ENCODE data around the gene WRAP73. TPM values are rescaled to one million over a fixed set of nuclear protein-coding genes. Genes with fewer than 3 reads are reported as not detected.

Gene WRAP73
- total and polyA plus RNA-seq, 5 donors: 8.7 to 13.9 (median 12.5) TPM

- peak; percentile 4 to 32 (median 19) for DNase-seq
- Histone ChIP-seq H3K4me1 (ENCODE audit: control insufficient read depth, insufficient read depth, low read length) (no peaks in the 10 kb centered on the region), H3K27ac (ENCODE audit: low read length) (no peak overlapping the region), H3K9me3 (ENCODE audit: control insufficient read depth, low read length) (no peaks in the 10 kb centered on the region), H3K4me3 (ENCODE audit: low read length) (no peak overlapping the region), H3K27me3 (ENCODE audit: control insufficient read depth, insufficient read depth) (no peaks in the 10 kb centered on the region)
- ATAC-seq: no peak
- 87% methylated on average over 19 of the region's 19 CpGs for WGBS
- intact Hi-C loops (cut with DNase I): no loop called here
Observed at GRCh38 chr1:3681231-3681897, 31.5 kb upstream of the WRAP73 start.

DNA sequence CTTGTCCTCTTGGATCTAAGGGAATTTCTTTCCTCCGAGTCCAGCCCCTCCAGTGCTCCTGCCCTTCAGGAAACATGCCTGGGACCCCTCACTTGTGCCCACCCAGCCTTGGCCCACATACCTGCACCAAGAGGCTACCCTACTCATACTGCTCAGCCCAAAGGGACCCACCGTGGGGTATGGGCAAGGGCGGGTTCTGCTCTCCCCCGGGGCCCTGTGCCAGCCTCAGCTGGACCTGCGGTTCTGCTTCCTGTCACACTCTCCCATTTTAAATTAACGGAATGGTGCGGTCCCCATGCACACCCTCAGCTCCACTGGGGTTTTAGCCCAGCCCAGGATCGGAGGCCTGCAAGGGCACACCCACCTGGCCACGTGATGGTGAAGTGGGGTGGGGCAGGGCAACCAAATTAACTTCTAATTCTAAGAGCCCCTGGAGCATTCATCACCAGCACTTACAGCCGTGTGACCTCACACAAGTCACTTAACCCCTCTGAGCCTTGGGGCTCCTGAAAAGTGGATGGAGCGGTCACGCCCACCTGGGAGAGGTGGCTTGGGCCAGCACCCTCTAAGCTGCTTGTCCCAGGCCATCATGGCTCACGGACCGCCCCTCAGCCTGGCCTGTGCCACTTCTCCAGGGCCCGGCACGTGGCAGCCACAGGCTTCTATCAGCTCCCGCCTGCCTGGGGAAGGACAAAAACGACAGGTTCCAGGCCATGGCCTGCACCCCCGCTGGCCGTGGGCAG, 30.8 kb upstream of the WRAP73 start:
- DNase-seq (peak; percentile 6 to 46 (median 44)), ATAC-seq (no peak)
- no peak overlapping the region for H3K4me3 ChIP-seq (ENCODE audit: low read length)
- H3K4me1 ChIP-seq (ENCODE audit: control insufficient read depth, insufficient read depth, low read length): no peaks in the 10 kb centered on the region
- H3K27me3 ChIP-seq (ENCODE audit: control insufficient read depth, insufficient read depth): no peaks in the 10 kb centered on the region
- H3K27ac ChIP-seq (ENCODE audit: low read length): no peak overlapping the region
- 73% methylated on average over 20 of the region's 20 CpGs for WGBS
- H3K9me3 ChIP-seq (ENCODE audit: control insufficient read depth, low read length): no peaks in the 10 kb centered on the region
- intact Hi-C loops (cut with DNase I): no loop called here

DNA sequence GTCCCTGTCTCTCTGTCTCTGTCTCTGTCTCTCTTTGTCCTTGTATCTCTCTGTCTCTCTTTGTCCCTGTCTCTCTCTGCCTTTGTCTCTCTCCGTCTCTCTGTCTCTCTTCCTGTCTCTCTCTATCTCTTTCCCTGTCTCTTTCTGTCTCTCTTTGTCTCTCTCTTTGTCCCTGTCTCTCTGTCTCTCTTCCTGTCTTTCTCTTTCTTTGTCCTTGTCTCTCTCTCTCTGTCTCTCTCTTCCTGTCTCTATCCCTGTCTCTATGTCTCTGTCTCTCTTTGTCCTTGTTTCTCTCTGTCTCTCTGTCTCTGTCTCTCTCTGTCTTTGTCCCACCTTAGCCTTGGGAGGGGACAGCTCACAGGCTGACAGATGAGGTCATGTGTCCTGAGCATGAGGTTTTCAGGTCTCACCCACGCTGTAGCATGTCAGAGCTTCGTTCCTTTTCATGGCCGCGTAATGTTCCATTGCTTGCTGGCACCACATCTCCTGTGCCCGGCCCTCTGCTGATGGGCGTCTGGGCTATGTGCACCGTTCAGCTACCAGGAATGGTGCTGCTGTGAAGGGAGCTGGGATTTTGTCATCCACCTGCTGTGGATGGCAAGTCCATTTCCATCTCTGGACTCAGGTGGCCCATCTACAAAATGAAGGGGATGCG, 30.0 kb upstream of the WRAP73 start:
- intact Hi-C loops (cut with DNase I): no loop called here
- WGBS: 93% methylated on average over 9 of the region's 9 CpGs
- Histone ChIP-seq H3K9me3 (ENCODE audit: control insufficient read depth, low read length) (no peaks in the 10 kb centered on the region), H3K27ac (ENCODE audit: low read length) (no peak overlapping the region), H3K27me3 (ENCODE audit: control insufficient read depth, insufficient read depth) (no peaks in the 10 kb centered on the region), H3K4me1 (ENCODE audit: control insufficient read depth, insufficient read depth, low read length) (no peaks in the 10 kb centered on the region), H3K4me3 (ENCODE audit: low read length) (no peak overlapping the region)
- DNase-seq (peak in 2 of 3 donors; percentile 3), ATAC-seq (no peak)

DNA sequence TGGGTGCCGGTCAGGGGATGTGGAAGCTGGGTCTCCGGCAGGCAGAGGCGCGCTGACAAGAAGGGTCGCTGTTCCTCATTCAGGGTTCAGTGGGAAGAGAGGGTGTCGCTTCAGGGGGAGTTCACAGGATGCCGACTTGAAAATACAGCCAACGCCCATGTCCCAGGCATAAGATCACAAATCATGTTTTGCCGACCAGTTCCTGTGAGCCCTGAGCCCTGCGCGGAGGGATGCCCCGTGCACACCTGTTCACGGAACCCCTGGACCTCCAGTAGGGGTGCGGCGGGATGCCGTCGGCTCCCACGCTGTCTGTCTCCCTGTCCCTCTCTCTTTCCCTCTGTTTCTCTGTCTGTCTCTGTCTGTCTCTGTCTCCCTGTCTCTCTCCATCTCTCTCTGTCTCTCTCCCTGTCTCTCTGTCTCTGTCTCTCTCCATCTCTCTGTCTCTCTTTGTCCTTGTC, 29.2 kb upstream of the WRAP73 start:
- no peaks in the 10 kb centered on the region for H3K27me3 ChIP-seq (ENCODE audit: control insufficient read depth, insufficient read depth)
- intact Hi-C loops (cut with DNase I): no loop called here
- no peak overlapping the region for H3K27ac ChIP-seq (ENCODE audit: low read length)
- no peak overlapping the region for H3K4me3 ChIP-seq (ENCODE audit: low read length)
- no peaks in the 10 kb centered on the region for H3K4me1 ChIP-seq (ENCODE audit: control insufficient read depth, insufficient read depth, low read length)
- ATAC-seq (no peak), DNase-seq (peak; percentile 11 to 54 (median 35))
- WGBS: 58% methylated on average over 18 of the region's 18 CpGs
- no peaks in the 10 kb centered on the region for H3K9me3 ChIP-seq (ENCODE audit: control insufficient read depth, low read length)

GRCh38 chr1:3678361-3679097, 28.6 kb upstream of the WRAP73 start:
- DNase-seq (peak; percentile 9 to 52 (median 47)), ATAC-seq (no peak)
- no peaks in the 10 kb centered on the region for H3K4me1 ChIP-seq (ENCODE audit: control insufficient read depth, insufficient read depth, low read length)
- H3K4me3 ChIP-seq (ENCODE audit: low read length): no peak overlapping the region
- intact Hi-C loops (cut with DNase I): no loop called here
- 65% methylated on average over 21 of the region's 21 CpGs for WGBS
- no peaks in the 10 kb centered on the region for H3K9me3 ChIP-seq (ENCODE audit: control insufficient read depth, low read length)
- no peak overlapping the region for H3K27ac ChIP-seq (ENCODE audit: low read length)
- no peaks in the 10 kb centered on the region for H3K27me3 ChIP-seq (ENCODE audit: control insufficient read depth, insufficient read depth)

DNA sequence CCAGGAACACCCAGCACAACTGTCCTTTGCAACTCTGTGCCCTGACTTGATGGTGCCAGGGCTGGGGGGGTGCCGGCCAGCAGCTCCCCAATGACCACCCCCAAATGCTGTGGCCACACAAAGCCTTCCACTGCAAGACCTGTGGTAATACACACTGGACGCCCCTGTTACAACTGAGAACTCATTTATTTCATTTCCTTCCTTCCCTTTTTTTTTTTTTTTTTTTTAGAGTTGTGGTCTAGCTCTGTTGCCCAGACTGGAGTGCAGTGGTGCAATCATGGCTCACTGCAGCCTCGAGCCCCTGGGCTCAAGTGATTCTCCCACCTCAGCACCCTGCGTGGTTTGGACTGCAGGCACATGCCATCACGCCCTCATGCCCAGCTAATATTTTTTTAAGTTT, 27.6 kb upstream of the WRAP73 start:
- H3K27ac ChIP-seq (ENCODE audit: low read length): no peak overlapping the region
- DNase-seq: peak in 2 of 3 donors; percentile 10 to 42
- no peak overlapping the region for H3K4me3 ChIP-seq (ENCODE audit: low read length)
- 63% methylated on average over 5 of the region's 5 CpGs for WGBS
- H3K9me3 ChIP-seq (ENCODE audit: control insufficient read depth, low read length): no peaks in the 10 kb centered on the region
- no peaks in the 10 kb centered on the region for H3K4me1 ChIP-seq (ENCODE audit: control insufficient read depth, insufficient read depth, low read length)
- intact Hi-C loops (cut with DNase I): no loop called here
- no peak for ATAC-seq
- no peaks in the 10 kb centered on the region for H3K27me3 ChIP-seq (ENCODE audit: control insufficient read depth, insufficient read depth)

GRCh38 chr1:3676581-3677470, 26.9 kb upstream of the WRAP73 start:
- Histone ChIP-seq H3K4me3 (ENCODE audit: low read length) (no peak overlapping the region), H3K27ac (ENCODE audit: low read length) (no peak overlapping the region), H3K9me3 (ENCODE audit: control insufficient read depth, low read length) (no peaks in the 10 kb centered on the region), H3K27me3 (ENCODE audit: control insufficient read depth, insufficient read depth) (no peaks in the 10 kb centered on the region), H3K4me1 (ENCODE audit: control insufficient read depth, insufficient read depth, low read length) (no peaks in the 10 kb centered on the region)
- ATAC-seq: no peak
- 79% methylated on average over 22 of the region's 22 CpGs for WGBS
- DNase-seq: peak; percentile 5 to 42 (median 40)
- intact Hi-C loops (cut with DNase I): no loop called here

GRCh38 chr1:3675436-3675835, 25.5 kb upstream of the WRAP73 start:
- Histone ChIP-seq H3K4me1 (ENCODE audit: control insufficient read depth, insufficient read depth, low read length) (no peaks in the 10 kb centered on the region), H3K27me3 (ENCODE audit: control insufficient read depth, insufficient read depth) (no peaks in the 10 kb centered on the region), H3K27ac (ENCODE audit: low read length) (no peak overlapping the region), H3K4me3 (ENCODE audit: low read length) (no peak overlapping the region), H3K9me3 (ENCODE audit: control insufficient read depth, low read length) (no peaks in the 10 kb centered on the region)
- ATAC-seq (no peak), DNase-seq (peak in 2 of 3 donors; percentile 22 to 38)
- WGBS: 84% methylated on average over 11 of the region's 11 CpGs
- intact Hi-C loops (cut with DNase I): no loop called here

GRCh38 chr1:3674100-3675094, 24.5 kb upstream of the WRAP73 start:
- Histone ChIP-seq H3K4me3 (ENCODE audit: low read length) (no peak overlapping the region), H3K27ac (ENCODE audit: low read length) (no peak overlapping the region), H3K27me3 (ENCODE audit: control insufficient read depth, insufficient read depth) (no peaks in the 10 kb centered on the region), H3K9me3 (ENCODE audit: control insufficient read depth, low read length) (no peaks in the 10 kb centered on the region), H3K4me1 (ENCODE audit: control insufficient read depth, insufficient read depth, low read length) (no peaks in the 10 kb centered on the region)
- ATAC-seq (peak in 1 of 2 donors; percentile 22), DNase-seq (peak; percentile 13 to 63 (median 27))
- intact Hi-C loops (cut with DNase I): no loop called here
- WGBS: 55% methylated on average over 30 of the region's 30 CpGs
